GM21515 (cell line): ENCODE data around the gene SSTR3.

Experiments
- ATAC-seq: cut with Tn5 transposase; IDR thresholded peaks from one replicate; pipeline ENCODE4 v1.9.1; 2021; ENCODE audit not compliant: unreplicated experiment

SSTR3 gene

GRCh38 chr22:37154925-37155712, 57.2 kb downstream of the SSTR3 start:
- no peak for ATAC-seq
